ENCODE data around the gene SLC7A8.

Gene SLC7A8

GRCh38 chr14:23154964-23155587 is 28.4 kb downstream of the SLC7A8 start:
- DNase-seq = no peak

DNA sequence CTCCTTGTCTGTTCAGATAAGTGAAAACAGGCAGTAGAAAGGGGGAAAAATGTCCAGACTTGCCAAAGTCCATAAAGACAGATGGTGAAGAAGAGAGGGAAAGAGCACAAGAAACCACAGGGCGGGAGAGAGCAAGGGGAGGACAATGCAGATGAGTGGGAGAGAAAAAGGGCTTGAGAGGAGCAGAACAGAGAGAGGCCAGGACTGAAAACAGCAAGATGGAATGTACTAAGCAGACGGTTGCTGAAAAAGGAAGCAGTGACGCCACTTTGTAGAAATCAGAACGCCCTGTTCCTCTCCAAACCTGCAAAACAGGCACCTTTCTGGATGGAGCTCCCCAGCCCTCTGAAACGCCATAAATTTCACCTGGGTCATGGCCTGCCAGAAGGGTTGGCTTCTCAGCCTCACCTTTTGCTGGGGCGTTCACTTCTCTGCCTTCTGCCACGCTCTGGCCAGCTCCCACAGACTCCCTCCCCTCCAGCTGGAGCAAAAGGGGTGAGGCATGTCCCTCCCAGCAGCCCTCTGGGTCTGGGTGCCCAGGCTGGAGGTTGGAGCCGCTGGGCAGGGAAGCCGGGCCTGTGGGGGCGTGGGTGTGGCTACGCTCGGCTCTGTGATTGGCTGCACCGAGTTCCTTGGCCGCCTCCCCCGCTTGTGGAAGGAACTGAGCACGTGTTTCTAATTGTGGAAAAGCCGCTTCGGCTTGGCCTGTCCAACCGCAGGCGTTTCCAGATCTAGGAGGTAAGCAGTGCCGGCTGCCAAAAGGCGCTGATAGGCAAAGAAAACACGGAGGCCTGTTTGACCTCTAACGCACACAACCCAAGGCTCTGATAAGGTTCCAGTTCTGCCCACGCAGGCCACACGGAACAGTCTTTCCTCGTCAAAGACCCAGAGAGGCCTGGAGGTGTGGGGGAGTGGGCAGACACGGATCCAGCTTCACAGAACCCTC is 29.3 kb downstream of the SLC7A8 start:
- DNase-seq = peak; percentile 21

- DNase-seq = no peak
These were observed 32.1 kb downstream of the SLC7A8 start for GRCh38 chr14:23151342-23151741.

GRCh38 chr14:23149745-23150144 is 33.7 kb downstream of the SLC7A8 start:
- DNase-seq = no peak

DNA sequence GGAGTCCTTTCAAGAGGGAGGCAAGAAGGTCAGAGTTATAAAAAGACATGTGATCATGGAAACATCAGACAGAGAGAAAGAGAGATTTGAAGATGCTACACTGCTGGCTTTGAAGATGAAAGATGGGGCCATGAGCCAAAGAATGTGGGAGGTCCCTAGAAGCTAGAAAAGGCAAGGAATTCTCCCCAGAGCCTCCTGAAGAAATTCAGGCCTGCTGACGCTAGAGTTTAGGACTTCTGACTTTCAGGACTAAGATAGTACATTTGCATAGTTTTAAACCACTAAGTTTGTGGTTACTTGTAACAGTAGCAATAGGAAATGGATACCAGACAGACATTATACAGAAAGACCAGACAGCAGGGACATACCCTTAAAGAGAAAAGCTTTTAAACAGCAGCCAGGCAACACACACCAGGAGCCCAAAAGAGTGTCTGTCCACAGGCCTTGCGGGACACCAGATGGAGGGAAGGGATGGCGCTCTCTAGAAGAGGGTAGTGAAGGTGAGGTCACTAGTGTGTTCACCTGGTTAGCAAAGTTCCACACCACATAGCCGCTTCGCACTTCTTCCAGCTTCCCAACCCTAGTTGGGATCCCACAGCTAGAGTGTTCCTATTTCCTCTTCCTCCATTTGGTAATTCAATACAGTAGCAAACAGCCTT is 34.7 kb downstream of the SLC7A8 start:
- no peak for DNase-seq

- no peak for DNase-seq
These were observed 35.8 kb downstream of the SLC7A8 start for GRCh38 chr14:23147676-23148075.

DNA sequence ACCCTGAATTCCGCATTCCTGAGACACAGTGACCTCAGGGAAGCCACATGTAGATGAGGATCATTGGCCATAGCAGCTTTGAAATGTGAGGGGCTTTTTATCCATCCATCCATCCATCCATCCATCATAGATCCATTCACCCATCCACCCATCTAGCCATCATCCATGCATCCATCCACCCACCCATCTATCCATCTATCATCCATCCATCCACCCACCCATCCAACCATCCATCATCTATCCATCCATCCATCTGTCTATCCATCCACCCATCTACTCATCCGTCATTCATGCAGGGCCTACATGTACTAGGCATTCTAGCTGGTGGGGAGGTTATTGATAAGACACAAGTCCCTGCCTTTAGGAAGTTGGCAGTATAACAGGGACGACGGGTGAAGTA is 36.5 kb downstream of the SLC7A8 start:
- no peak for DNase-seq

GRCh38 chr14:23146351-23146910 is 37.0 kb downstream of the SLC7A8 start:
- DNase-seq = no peak

DNA sequence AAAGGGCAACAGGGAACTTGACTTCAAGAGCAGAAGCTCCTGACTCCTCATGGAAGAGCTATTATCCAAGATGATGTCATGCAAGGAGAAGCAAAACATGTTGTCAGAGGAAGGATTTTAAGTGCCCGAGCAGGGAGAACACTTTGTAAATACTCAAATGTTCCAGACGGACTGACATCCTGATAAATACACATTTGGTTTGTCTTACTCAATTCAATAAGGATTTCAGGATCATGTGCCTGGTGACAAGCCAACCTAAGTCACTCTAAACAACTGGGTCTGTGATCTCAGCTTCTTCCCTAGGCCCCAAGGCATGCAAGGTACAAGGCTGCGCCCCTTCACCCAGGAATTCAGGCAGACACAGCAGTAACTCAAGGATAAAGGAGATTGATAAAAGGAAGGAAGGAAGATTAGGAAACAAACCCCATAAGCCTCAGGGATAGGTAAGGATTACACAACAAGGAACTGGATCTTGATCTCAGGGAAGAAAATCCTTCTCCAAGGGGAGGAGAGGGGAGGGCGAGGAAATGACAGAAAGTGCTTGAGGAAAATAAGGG is 37.6 kb downstream of the SLC7A8 start:
- DNase-seq = no peak

DNA sequence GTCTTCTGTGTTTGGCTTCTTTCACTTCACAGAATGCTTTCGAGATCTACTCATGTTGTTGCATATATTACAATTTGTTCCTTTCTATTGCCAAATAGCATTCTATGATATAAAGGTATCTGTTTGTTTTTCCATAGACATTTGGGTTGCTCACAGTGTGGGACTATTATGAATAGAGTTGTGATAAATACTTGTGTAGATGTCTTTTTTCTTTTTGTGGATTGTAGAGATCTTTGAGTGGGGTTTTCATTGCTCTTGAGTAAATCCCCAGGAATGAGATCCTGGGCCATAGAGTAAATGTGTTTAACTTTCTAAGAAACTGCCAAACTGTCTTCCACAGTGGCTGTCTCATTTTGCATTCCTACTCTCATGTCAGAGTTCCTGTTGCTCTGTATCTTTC is 39.5 kb downstream of the SLC7A8 start:
- no peak for DNase-seq

DNA sequence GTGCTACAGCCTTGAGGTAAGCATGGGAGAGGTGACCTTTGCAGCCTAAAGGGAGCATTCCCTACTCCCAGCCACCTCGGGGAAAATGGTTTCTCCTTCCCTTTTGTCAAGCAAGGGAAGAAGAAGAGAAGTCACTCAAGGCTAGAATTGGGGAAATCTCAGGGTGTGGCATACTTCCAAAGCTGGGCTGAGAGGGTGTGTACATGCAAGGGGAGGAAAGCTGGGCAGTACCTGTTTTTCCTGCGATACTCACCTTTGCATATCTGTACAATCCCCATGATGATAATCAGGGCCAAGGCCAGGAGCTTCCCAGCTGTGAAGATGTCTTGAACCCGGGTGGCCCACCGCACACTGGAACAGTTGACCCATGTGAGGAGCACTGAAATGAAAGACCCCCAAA is 40.6 kb downstream of the SLC7A8 start:
- DNase-seq = no peak

DNA sequence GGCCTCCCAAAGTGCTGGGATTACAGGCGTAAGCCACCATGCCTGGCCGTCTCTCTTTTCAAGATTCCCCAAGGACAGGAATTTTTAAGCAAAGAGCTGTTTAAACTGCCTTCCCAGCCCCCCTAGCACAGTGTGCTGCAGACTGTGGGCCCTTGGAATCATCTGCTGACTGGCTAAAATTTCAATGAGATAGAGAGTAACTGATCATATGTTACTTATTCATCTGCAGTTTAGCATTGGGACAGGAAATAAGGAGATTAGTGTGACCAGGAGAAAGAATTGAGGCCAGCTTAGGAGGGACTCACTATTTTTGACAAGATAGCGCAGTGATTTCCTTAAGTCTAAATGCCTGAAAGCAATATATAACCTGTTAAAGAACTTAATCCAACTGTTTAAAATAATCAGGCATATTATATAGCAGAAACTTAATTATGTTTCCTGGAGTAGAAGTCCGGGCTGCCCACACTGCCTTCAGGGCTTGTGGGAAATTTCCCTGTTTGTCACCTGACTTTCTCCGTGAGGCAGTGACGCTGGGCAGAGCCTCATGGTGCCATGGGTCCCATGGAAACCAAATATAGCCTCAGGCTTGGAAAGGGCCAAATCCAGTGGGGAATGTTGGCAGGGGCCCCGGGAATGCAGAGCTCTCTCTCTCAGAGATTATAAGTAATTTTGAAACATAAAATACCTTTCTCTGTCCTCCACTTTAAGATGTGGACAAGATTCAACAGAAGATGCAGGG is 41.6 kb downstream of the SLC7A8 start:
- DNase-seq = no peak

- no peak for DNase-seq
These were observed 43.1 kb downstream of the SLC7A8 start for GRCh38 chr14:23140371-23140770.

- DNase-seq = no peak
These were observed 43.6 kb downstream of the SLC7A8 start for GRCh38 chr14:23139874-23140273.

GRCh38 chr14:23137813-23138535 is 45.5 kb downstream of the SLC7A8 start:
- DNase-seq = no peak

DNA sequence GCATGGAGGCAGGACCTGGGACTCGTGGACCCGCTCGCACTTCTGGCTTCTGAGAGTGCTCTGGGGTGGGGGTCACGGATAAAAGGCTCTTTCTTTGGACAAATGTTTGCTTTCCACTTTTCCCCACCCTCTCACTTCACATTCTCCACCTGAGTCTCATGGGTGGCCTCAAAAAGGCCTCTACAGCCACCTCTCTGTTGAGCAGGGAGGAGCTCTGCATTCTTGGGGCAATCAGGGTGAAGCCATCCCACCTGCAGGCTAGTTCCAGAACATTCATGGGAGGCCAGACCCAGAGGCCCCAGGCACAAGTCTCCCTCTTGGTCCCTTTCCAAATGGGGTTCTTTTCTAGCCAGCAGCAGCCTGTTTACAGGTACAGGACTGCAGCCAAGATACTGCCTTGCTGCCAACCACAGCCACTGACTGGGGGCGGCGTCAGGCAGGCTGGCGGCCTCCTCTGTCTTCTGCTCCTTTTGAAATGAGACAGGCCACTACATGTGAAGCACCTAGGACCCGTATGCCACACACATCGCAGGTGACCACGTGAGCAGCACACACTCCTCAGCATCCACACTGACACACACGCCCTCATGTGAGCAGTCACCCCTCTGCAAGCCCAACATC is 46.2 kb downstream of the SLC7A8 start:
- DNase-seq = no peak

- no peak for DNase-seq
These were observed 46.8 kb downstream of the SLC7A8 start for GRCh38 chr14:23136566-23137133.

GRCh38 chr14:23132970-23133369 is 50.5 kb downstream of the SLC7A8 start:
- DNase-seq = no peak

GRCh38 chr14:23131482-23131881 is 52.0 kb downstream of the SLC7A8 start:
- DNase-seq = no peak

DNA sequence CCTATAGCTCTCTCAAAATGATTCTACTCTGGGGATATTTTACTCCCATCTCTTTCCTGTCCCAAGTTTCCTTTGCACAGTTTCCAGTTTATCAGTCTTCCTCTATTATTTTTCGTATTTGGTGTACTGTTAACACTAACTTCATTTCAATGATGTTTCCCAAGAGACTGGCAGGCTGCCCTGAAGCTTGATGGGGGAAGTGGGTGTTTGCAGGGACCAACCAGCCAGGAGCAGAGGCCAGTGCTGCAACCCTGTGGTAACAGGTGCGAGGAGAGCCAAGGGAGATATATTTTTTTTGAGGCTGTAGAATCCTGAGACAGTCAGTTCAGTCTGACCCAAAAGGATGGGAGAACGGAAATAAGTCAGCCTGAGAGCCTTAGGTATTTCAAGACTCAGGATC is 52.6 kb downstream of the SLC7A8 start:
- no peak for DNase-seq

DNA sequence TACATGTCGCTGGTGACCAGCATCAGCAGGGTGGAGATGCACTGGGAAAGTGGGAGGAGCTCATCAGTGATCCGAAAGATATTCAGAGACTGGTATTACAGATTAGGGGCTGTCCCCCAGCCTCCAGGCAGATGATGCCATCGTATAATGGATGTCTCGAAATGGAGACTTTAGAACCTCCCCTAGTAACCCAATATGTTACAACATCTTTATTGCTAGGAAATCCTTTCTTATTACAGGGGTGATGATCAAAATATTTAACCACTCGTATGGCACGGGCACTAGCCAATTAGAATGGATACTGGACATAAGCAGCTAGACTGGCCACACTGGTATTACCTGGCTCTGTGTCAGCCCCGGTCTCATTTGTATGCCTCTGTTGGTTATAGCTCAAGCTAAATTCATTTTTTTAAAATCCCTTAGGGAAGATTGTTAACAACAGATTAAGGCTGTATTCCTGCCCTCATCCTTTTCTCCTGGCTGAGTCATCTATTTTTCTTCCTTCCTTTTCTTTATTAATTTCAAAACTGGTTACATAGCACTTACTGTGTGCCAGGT is 53.6 kb downstream of the SLC7A8 start:
- no peak for DNase-seq
